ENCODE measurements around the gene BCAS1. TPM values are rescaled to one million over a fixed set of nuclear protein-coding genes. Genes with fewer than 3 reads are reported as not detected.

The BCAS1 gene
- total and polyA plus RNA-seq, 2 donors (not counting 1 experiment from before 2014, with no cell fraction given): 0.97 to 1.1 TPM

DNA sequence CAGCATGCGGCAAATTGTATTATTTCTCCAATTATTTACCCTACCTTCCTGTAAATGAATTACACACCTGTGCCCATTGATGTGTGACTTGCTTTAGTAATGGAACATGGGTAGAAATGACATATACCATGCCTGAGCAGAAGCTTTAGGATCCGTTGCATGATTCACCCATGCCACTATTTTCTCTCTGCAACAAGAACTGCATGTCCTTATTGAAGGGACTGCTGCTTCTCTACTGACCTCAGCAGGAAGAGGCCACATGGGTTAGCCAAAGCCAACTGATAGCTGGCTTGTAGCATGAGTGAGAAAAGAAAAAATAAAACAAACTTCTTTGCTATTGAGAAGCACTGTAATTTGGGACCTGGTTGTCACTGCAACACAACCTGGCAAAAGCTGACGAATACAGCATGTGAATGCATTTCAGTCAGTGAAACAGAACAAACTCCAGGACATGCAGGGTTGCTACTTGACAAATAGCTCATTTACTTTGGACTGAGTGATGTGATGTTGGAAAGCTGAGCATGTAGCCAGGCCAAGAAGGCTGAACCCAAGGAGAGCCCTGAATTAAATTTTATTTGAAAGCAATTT, 99.2 kb downstream of the BCAS1 start:
- Histone ChIP-seq H4K20me1 (ENCODE audit: control insufficient read depth, insufficient read depth, low read length, poor library complexity, severe bottlenecking) (no peaks in the 10 kb centered on the region), H3K27ac (ENCODE audit: low read length in 2 of 2) (no peak overlapping the region), H3K4me3 (ENCODE audit: control extremely low read depth in 1 of 5, extremely low read depth in 1 of 5, insufficient read depth in 1 of 5, low read depth in 2 of 5, low read length in 4 of 5) (no peak overlapping the region), H3K9ac (ENCODE audit: low read length) (no peak overlapping the region), H3K79me2 (ENCODE audit: control insufficient read depth, insufficient read depth, low read length) (no peaks in the 10 kb centered on the region), H3K4me2 (replicated peaks; ENCODE audit: low read depth, low read length, poor library complexity, severe bottlenecking) (no peak overlapping the region), H3K9me3 (ENCODE audit: control extremely low read depth in 1 of 3, control insufficient read depth in 2 of 3, insufficient read depth in 1 of 3, low read length in 2 of 3) (peaks cover 0 to 1% (median 0%) of the 10 kb centered on the region in 3 donors), H3K27me3 (replicated peaks in 1 of 4; ENCODE audit: control extremely low read depth in 1 of 4, control insufficient read depth in 3 of 4, insufficient read depth in 4 of 4, low read length in 3 of 4) (no peaks in the 10 kb centered on the region), H2AFZ (ENCODE audit: insufficient read depth, low read depth, low read length, poor library complexity, severe bottlenecking) (no peak overlapping the region), H3K36me3 (replicated peaks in 1 of 2; ENCODE audit: control extremely low read depth in 1 of 2, control insufficient read depth in 1 of 2, extremely low read depth in 1 of 2, insufficient read depth in 2 of 2, low read length in 1 of 2) (no peaks in the 10 kb centered on the region), H3K4me1 (ENCODE audit: control insufficient read depth in 2 of 2, insufficient read depth in 2 of 2, low read length in 2 of 2) (no peaks in the 10 kb centered on the region)
- no peak for TF ChIP-seq EZH2 (IDR thresholded peaks at IDR 0.05; ENCODE audit: borderline replicate concordance, insufficient read depth, low read depth, low read length, poor library complexity, severe bottlenecking)
- TF ChIP-seq, protein P1, sequence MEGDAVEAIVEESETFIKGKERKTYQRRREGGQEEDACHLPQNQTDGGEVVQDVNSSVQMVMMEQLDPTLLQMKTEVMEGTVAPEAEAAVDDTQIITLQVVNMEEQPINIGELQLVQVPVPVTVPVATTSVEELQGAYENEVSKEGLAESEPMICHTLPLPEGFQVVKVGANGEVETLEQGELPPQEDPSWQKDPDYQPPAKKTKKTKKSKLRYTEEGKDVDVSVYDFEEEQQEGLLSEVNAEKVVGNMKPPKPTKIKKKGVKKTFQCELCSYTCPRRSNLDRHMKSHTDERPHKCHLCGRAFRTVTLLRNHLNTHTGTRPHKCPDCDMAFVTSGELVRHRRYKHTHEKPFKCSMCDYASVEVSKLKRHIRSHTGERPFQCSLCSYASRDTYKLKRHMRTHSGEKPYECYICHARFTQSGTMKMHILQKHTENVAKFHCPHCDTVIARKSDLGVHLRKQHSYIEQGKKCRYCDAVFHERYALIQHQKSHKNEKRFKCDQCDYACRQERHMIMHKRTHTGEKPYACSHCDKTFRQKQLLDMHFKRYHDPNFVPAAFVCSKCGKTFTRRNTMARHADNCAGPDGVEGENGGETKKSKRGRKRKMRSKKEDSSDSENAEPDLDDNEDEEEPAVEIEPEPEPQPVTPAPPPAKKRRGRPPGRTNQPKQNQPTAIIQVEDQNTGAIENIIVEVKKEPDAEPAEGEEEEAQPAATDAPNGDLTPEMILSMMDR (IDR thresholded peaks at IDR 0.05): no peak
- POLR2A ChIA-PET: no interaction called here
- Mint-ChIP-seq H3K4me1 (no peaks in the 10 kb centered on the region), H3K9me3 (ENCODE audit: insufficient read depth) (no peaks in the 10 kb centered on the region), H3K27me3 (peaks cover 20% of the 10 kb centered on the region), H3K27ac (no peak overlapping the region), H3K4me3 (no peak overlapping the region)
- DNase-seq (no peak), ATAC-seq (ENCODE audit: low read depth) (no peak)
- 100% methylated on average over 2 of the region's 3 CpGs for WGBS (ENCODE audit: insufficient coverage)
- CTCF ChIA-PET: no interaction called here
- intact Hi-C loops (cut with micrococcal nuclease): no loop called here

DNA sequence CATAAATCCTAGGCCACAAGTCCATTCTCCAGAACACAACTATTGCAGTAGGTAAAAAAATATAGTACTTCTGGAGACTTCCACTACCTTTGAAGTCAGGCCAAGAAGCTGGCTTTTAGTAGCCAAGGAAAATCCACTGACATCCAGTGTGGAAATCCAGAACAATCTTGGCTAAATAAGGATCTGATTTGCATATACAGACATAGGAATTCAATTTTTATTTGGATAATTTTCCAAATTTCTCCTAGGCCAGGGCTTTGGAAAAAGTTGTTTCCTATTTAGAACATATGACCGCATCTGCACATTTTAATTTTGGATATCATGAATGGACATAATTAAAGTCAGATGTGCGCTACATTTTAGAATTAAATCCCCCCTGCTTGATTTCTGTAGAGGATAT, 100.2 kb downstream of the BCAS1 start:
- Histone ChIP-seq H3K79me2 (ENCODE audit: control insufficient read depth, insufficient read depth, low read length) (no peaks in the 10 kb centered on the region), H3K4me2 (replicated peaks; ENCODE audit: low read depth, low read length, poor library complexity, severe bottlenecking) (no peak overlapping the region), H3K27ac (ENCODE audit: low read length in 2 of 2) (no peak overlapping the region), H3K4me1 (ENCODE audit: control insufficient read depth in 2 of 2, insufficient read depth in 2 of 2, low read length in 2 of 2) (no peaks in the 10 kb centered on the region), H4K20me1 (ENCODE audit: control insufficient read depth, insufficient read depth, low read length, poor library complexity, severe bottlenecking) (no peaks in the 10 kb centered on the region), H3K9ac (ENCODE audit: low read length) (no peak overlapping the region), H2AFZ (ENCODE audit: insufficient read depth, low read depth, low read length, poor library complexity, severe bottlenecking) (no peak overlapping the region), H3K36me3 (replicated peaks in 1 of 2; ENCODE audit: control extremely low read depth in 1 of 2, control insufficient read depth in 1 of 2, extremely low read depth in 1 of 2, insufficient read depth in 2 of 2, low read length in 1 of 2) (no peaks in the 10 kb centered on the region), H3K4me3 (ENCODE audit: control extremely low read depth in 1 of 5, extremely low read depth in 1 of 5, insufficient read depth in 1 of 5, low read depth in 2 of 5, low read length in 4 of 5) (no peak overlapping the region), H3K9me3 (ENCODE audit: control extremely low read depth in 1 of 3, control insufficient read depth in 2 of 3, insufficient read depth in 1 of 3, low read length in 2 of 3) (peaks cover 0 to 1% (median 0%) of the 10 kb centered on the region in 3 donors), H3K27me3 (replicated peaks in 1 of 4; ENCODE audit: control extremely low read depth in 1 of 4, control insufficient read depth in 3 of 4, insufficient read depth in 4 of 4, low read length in 3 of 4) (no peaks in the 10 kb centered on the region)
- DNase-seq (no peak), ATAC-seq (ENCODE audit: low read depth) (no peak)
- intact Hi-C loops (cut with micrococcal nuclease): no loop called here
- whole genome bisulfite sequencing (ENCODE audit: insufficient coverage): no CpG with 5 or more reads among the region's 2 CpGs
- H3K27me3 Mint-ChIP-seq: peaks cover 23% of the 10 kb centered on the region
- no peak overlapping the region for H3K4me3 Mint-ChIP-seq
- POLR2A ChIA-PET: no interaction called here
- TF ChIP-seq, protein P1 (IDR thresholded peaks at IDR 0.05): no peak
- no peak for TF ChIP-seq EZH2 (IDR thresholded peaks at IDR 0.05; ENCODE audit: borderline replicate concordance, insufficient read depth, low read depth, low read length, poor library complexity, severe bottlenecking)
- no peaks in the 10 kb centered on the region for H3K9me3 Mint-ChIP-seq (ENCODE audit: insufficient read depth)
- CTCF ChIA-PET: interaction anchor here (0.7 kb wide), 1 partner anchor 1579 kb away, joined by 5 read pairs; no protein-coding TSS in a partner anchor
- H3K4me1 Mint-ChIP-seq: no peaks in the 10 kb centered on the region
- no peak overlapping the region for H3K27ac Mint-ChIP-seq

All from B cell (primary cell).